Measurements from ENCODE around the gene FLT3LG.
"Not testable (repeated sequence)": the region's sequence is repeated elsewhere in the genome, so short reads cannot be mapped to it uniquely, and the experiment has no call there.

FLT3LG gene

GRCh38 chr19:49463960-49464740 is 9.9 kb upstream of the FLT3LG start:
- DNase-seq = no peak

GRCh38 chr19:49465371-49465770 is 8.6 kb upstream of the FLT3LG start:
- DNase-seq = no peak

- no peak for DNase-seq
Measured at GRCh38 chr19:49468199-49468598, 5.8 kb upstream of the FLT3LG start.

- no peak for DNase-seq
Measured at GRCh38 chr19:49468746-49469447, 5.1 kb upstream of the FLT3LG start.

- DNase-seq = no peak
Measured at GRCh38 chr19:49469828-49470614, 4.0 kb upstream of the FLT3LG start.

- no peak for DNase-seq
Measured at GRCh38 chr19:49470615-49470978, 3.4 kb upstream of the FLT3LG start.

GRCh38 chr19:49472936-49473335 is 1.1 kb upstream of the FLT3LG start:
- no peak for DNase-seq

- DNase-seq = not testable (repeated sequence)
Measured at GRCh38 chr19:49473501-49473867, 531 bp upstream of the FLT3LG start.

GRCh38 chr19:49474542-49474924 is 518 bp downstream of the FLT3LG start:
- DNase-seq = no peak

GRCh38 chr19:49475191-49475917 is 1.3 kb downstream of the FLT3LG start:
- DNase-seq = no peak

GRCh38 chr19:49475995-49476880 is 2.2 kb downstream of the FLT3LG start:
- peak in 1 of 2 experiments; percentile 42 for DNase-seq

- no peak for DNase-seq
Measured at GRCh38 chr19:49479975-49480628, 6.1 kb downstream of the FLT3LG start.

- DNase-seq = no peak
Measured at GRCh38 chr19:49481020-49481683, 7.1 kb downstream of the FLT3LG start.

- DNase-seq = no peak
Measured at GRCh38 chr19:49486232-49486631, 12.2 kb downstream of the FLT3LG start.

GRCh38 chr19:49486710-49487276 is 12.8 kb downstream of the FLT3LG start:
- DNase-seq = no peak

- peak; percentile 99 to 100 for DNase-seq
Measured at GRCh38 chr19:49487277-49488045, 13.4 kb downstream of the FLT3LG start, which contains the start of gene RPL13A. RPL13A (plus strand) TSS chr19:49487608; CDS start chr19:49487630, 22 bp downstream.

GRCh38 chr19:49488046-49488862 is 14.2 kb downstream of the FLT3LG start:
- DNase-seq = no peak

GRCh38 chr19:49488863-49489537 is 15.0 kb downstream of the FLT3LG start:
- no peak for DNase-seq

Measured in NCI-H446 (cell line).